Measurements from ENCODE around the gene ARL8A. TPM values are rescaled to one million over a fixed set of nuclear protein-coding genes. Genes with fewer than 3 reads are reported as not detected.

ARL8A gene
- polyA plus RNA-seq, 1 donor (not counting 4 experiments of a cell fraction or from before 2014, with no cell fraction given): 58.6 TPM

DNA sequence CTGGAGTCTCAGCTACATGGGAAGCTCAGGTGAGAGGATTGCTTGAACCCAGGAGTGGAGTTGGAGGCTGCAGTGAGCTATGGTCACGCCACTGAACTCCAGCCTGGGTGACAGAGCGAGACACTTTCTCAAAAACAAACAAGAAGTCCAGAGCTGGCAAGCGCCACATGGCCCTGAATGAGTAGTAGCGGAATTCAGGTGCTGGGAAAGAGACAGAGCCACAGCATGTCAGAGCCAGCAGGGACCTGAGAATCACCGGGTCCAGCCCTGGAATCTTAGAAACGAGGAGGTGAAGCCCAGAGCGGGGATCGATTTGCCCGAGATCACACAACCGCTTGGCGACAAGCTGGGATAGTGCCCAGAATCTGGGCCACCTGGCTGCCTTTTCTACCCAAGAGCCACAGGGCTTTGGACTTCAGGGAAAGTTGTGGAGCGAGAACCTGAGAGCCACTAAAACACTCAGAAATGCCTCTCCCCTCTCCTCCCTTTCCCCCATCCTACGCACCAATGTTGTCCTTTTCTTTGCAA is 9.8 kb downstream of the ARL8A start:
- TF ChIP-seq, protein P1, sequence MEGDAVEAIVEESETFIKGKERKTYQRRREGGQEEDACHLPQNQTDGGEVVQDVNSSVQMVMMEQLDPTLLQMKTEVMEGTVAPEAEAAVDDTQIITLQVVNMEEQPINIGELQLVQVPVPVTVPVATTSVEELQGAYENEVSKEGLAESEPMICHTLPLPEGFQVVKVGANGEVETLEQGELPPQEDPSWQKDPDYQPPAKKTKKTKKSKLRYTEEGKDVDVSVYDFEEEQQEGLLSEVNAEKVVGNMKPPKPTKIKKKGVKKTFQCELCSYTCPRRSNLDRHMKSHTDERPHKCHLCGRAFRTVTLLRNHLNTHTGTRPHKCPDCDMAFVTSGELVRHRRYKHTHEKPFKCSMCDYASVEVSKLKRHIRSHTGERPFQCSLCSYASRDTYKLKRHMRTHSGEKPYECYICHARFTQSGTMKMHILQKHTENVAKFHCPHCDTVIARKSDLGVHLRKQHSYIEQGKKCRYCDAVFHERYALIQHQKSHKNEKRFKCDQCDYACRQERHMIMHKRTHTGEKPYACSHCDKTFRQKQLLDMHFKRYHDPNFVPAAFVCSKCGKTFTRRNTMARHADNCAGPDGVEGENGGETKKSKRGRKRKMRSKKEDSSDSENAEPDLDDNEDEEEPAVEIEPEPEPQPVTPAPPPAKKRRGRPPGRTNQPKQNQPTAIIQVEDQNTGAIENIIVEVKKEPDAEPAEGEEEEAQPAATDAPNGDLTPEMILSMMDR (optimal IDR thresholded peaks at IDR 0.05 in 1 of 3, IDR thresholded peaks at IDR 0.05 in 1 of 3, conservative IDR thresholded peaks at IDR 0.05 in 1 of 3; ENCODE audit: extremely low read depth in 1 of 3, insufficient read depth in 2 of 3, low read length in 3 of 3): no peak
- TF ChIP-seq EZH2 (IDR thresholded peaks at IDR 0.05; ENCODE audit: low read length): no peak
- dilution Hi-C loops (cut with MboI; ENCODE audit: extremely low pct_ligation_motif_present, low sequenced_read_pairs): no loop called here
- Histone ChIP-seq H4K20me1 (ENCODE audit: control insufficient read depth, extremely low read depth, insufficient read depth, low read length) (peaks cover 18% of the 10 kb centered on the region), H3K9me1 (ENCODE audit: control insufficient read depth, extremely low read depth, insufficient read depth, low read length) (no peaks in the 10 kb centered on the region), H3K9me3 (ENCODE audit: control insufficient read depth, low read depth, low read length) (no peaks in the 10 kb centered on the region), H3K27me3 (ENCODE audit: control insufficient read depth, extremely low read depth, insufficient read depth, low read length) (no peaks in the 10 kb centered on the region), H3K4me2 (ENCODE audit: control insufficient read depth, extremely low read depth, insufficient read depth, low read depth, low read length) (no peak overlapping the region), H2AFZ (ENCODE audit: control insufficient read depth, low read length) (no peak overlapping the region), H3K27ac (ENCODE audit: control insufficient read depth, insufficient read depth, low read length) (no peak overlapping the region), H3K79me2 (ENCODE audit: control insufficient read depth, insufficient read depth, low read length) (peaks cover 23% of the 10 kb centered on the region), H3K36me3 (ENCODE audit: control insufficient read depth in 2 of 2, extremely low read depth in 1 of 2, insufficient read depth in 2 of 2, low read length in 2 of 2) (peaks cover 20 to 35% of the 10 kb centered on the region in 2 experiments), H3K4me3 (ENCODE audit: control insufficient read depth in 2 of 3, extremely low read depth in 1 of 3, insufficient read depth in 2 of 3, low read depth in 1 of 3, low read length in 3 of 3) (no peak overlapping the region), H3K4me1 (ENCODE audit: control insufficient read depth, extremely low read depth, insufficient read depth, low read length) (peaks cover 16% of the 10 kb centered on the region), H3K9ac (ENCODE audit: control insufficient read depth, extremely low read depth, insufficient read depth, low read length) (no peak overlapping the region)
- FAIRE-seq (no peak), DNase-seq (ENCODE audit: low read depth, low spot score) (no peak)

DNA sequence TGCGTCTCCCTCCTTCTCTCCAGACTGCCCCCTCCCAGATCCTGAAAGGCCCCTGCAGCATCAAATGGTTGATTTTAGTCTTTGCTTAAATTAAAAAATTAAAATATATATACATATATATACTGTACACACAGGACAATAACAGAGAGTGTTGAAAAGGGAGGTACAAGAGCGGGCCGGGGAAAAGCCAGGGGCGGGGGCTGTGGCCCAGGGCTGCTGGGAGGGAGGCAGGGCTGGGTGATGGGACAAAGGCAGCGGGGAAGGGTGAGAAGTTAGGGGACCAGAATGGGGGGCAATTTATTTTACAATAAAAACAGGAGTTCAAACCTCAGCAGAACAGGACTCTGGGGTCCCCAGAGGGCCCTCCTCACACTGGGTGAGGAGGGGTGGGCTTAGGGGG is 10.5 kb downstream of the ARL8A start:
- FAIRE-seq (no peak), DNase-seq (ENCODE audit: low read depth, low spot score) (no peak)
- Histone ChIP-seq H4K20me1 (ENCODE audit: control insufficient read depth, extremely low read depth, insufficient read depth, low read length) (peaks cover 18% of the 10 kb centered on the region), H3K4me1 (ENCODE audit: control insufficient read depth, extremely low read depth, insufficient read depth, low read length) (peaks cover 16% of the 10 kb centered on the region), H3K4me2 (ENCODE audit: control insufficient read depth, extremely low read depth, insufficient read depth, low read depth, low read length) (no peak overlapping the region), H3K79me2 (ENCODE audit: control insufficient read depth, insufficient read depth, low read length) (peaks cover 17% of the 10 kb centered on the region), H2AFZ (ENCODE audit: control insufficient read depth, low read length) (no peak overlapping the region), H3K27me3 (ENCODE audit: control insufficient read depth, extremely low read depth, insufficient read depth, low read length) (no peaks in the 10 kb centered on the region), H3K9me1 (ENCODE audit: control insufficient read depth, extremely low read depth, insufficient read depth, low read length) (no peaks in the 10 kb centered on the region), H3K4me3 (ENCODE audit: control insufficient read depth in 2 of 3, extremely low read depth in 1 of 3, insufficient read depth in 2 of 3, low read depth in 1 of 3, low read length in 3 of 3) (no peak overlapping the region), H3K36me3 (ENCODE audit: control insufficient read depth in 2 of 2, extremely low read depth in 1 of 2, insufficient read depth in 2 of 2, low read length in 2 of 2) (peaks cover 20 to 35% of the 10 kb centered on the region in 2 experiments), H3K27ac (ENCODE audit: control insufficient read depth, insufficient read depth, low read length) (no peak overlapping the region), H3K9ac (ENCODE audit: control insufficient read depth, extremely low read depth, insufficient read depth, low read length) (no peak overlapping the region), H3K9me3 (ENCODE audit: control insufficient read depth, low read depth, low read length) (no peaks in the 10 kb centered on the region)
- TF ChIP-seq, protein P1 (optimal IDR thresholded peaks at IDR 0.05 in 1 of 3, IDR thresholded peaks at IDR 0.05 in 1 of 3, conservative IDR thresholded peaks at IDR 0.05 in 1 of 3; ENCODE audit: extremely low read depth in 1 of 3, insufficient read depth in 2 of 3, low read length in 3 of 3): no peak
- TF ChIP-seq EZH2 (IDR thresholded peaks at IDR 0.05; ENCODE audit: low read length): no peak
- dilution Hi-C loops (cut with MboI; ENCODE audit: extremely low pct_ligation_motif_present, low sequenced_read_pairs): no loop called here
